GM12864 (cell line): ENCODE results near the gene STX5.
A peak's percentile ranks its signal among the peaks of the same experiment; 100 is the strongest.
"Not testable (repeated sequence)": the region's sequence is repeated elsewhere in the genome, so short reads cannot be mapped to it uniquely, and the experiment has no call there.

Experiments
- DNase-seq: peaks from one replicate; pipeline ENCODE4 v3.0.0-alpha.2; 2011; ENCODE audit warnings: low read depth
- H3K4me3 ChIP-seq: 2 replicates; pipeline ENCODE4 v1.5.1; 2011; ENCODE audit warnings: mild to moderate bottlenecking, low read depth, low read length, control low read depth
- TF ChIP-seq, protein P1 (sequence below): IDR thresholded peaks from 2 replicates; pipeline ENCODE4 v1.5.1; 2011; ENCODE audit warnings: low read depth, mild to moderate bottlenecking, moderate library complexity, low read length, control low read depth, inconsistent platforms; ENCODE audit errors: missing control alignments

The STX5 gene

GRCh38 chr11:62832336-62833234 is 734 bp upstream of the STX5 start, which contains the start of gene TEX54:
Gene TEX54 (minus strand): TSS chr11:62832841.
- H3K4me3 ChIP-seq = peak within 1 kb of the TSS; percentile 85
- TF ChIP-seq, protein P1, sequence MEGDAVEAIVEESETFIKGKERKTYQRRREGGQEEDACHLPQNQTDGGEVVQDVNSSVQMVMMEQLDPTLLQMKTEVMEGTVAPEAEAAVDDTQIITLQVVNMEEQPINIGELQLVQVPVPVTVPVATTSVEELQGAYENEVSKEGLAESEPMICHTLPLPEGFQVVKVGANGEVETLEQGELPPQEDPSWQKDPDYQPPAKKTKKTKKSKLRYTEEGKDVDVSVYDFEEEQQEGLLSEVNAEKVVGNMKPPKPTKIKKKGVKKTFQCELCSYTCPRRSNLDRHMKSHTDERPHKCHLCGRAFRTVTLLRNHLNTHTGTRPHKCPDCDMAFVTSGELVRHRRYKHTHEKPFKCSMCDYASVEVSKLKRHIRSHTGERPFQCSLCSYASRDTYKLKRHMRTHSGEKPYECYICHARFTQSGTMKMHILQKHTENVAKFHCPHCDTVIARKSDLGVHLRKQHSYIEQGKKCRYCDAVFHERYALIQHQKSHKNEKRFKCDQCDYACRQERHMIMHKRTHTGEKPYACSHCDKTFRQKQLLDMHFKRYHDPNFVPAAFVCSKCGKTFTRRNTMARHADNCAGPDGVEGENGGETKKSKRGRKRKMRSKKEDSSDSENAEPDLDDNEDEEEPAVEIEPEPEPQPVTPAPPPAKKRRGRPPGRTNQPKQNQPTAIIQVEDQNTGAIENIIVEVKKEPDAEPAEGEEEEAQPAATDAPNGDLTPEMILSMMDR = no peak
- DNase-seq = no peak

DNA sequence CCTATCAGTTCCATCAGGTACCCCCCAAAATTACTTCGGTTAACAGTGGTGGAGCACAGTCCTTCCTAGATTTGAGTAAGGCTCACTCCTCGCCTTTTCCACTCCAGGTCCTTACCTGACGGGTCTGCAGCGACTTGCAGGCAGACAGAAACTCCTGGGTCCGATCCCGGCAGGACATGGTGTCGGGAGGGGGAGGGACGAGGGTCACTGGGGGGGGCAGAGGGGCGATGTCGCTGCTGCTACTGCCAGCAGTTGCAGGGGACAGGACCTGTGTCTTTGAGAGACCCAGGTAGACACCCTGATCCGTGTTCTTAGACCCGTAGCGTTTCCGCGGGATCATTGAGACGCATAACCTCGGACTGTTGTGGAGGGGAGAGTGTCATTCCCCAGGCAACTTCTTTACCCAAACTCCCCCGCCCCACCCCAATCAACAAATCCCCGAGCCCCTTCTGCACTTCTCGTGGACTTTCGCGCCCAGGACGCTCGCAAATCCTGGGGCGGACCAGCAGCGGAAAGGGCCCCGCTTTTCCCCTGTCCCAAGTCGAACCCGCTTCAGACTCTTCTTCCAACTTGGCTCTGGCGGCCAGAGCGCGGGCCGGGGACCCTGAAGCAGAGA is 839 bp downstream of the STX5 start:
- TF ChIP-seq, protein P1 = no peak
- DNase-seq = no peak
- peak overlapping the region; percentile 85 for H3K4me3 ChIP-seq

GRCh38 chr11:62828130-62828529 is 3.7 kb downstream of the STX5 start:
- not testable (repeated sequence) for DNase-seq, H3K4me3 ChIP-seq

GRCh38 chr11:62823677-62824076 is 8.2 kb downstream of the STX5 start:
- TF ChIP-seq, protein P1 = no peak
- no peak for DNase-seq

GRCh38 chr11:62817129-62817528 is 14.7 kb downstream of the STX5 start:
- no peak for DNase-seq
- no peak overlapping the region for H3K4me3 ChIP-seq
- TF ChIP-seq, protein P1 = no peak

More at GRCh38 chr11:62823677-62824076, 8.2 kb downstream of the STX5 start:
- no peak overlapping the region for H3K4me3 ChIP-seq

GRCh38 chr11:62816557-62816956 is 15.3 kb downstream of the STX5 start:
- TF ChIP-seq, protein P1 = no peak
- DNase-seq = no peak
- H3K4me3 ChIP-seq = no peak overlapping the region

GRCh38 chr11:62811659-62812058 is 20.2 kb downstream of the STX5 start:
- no peak overlapping the region for H3K4me3 ChIP-seq
- DNase-seq = no peak
- TF ChIP-seq, protein P1 = no peak
